CD4-positive, alpha-beta T cell treated with Interleukin-15 for 4 hours (primary cell): ENCODE results near the gene MYO19.

ENCODE experiments used
- DNase-seq: peaks from one replicate; pipeline ENCODE4 v3.0.0-alpha.2; 2020; ENCODE audit warnings: low spot score

The MYO19 gene, protein sequence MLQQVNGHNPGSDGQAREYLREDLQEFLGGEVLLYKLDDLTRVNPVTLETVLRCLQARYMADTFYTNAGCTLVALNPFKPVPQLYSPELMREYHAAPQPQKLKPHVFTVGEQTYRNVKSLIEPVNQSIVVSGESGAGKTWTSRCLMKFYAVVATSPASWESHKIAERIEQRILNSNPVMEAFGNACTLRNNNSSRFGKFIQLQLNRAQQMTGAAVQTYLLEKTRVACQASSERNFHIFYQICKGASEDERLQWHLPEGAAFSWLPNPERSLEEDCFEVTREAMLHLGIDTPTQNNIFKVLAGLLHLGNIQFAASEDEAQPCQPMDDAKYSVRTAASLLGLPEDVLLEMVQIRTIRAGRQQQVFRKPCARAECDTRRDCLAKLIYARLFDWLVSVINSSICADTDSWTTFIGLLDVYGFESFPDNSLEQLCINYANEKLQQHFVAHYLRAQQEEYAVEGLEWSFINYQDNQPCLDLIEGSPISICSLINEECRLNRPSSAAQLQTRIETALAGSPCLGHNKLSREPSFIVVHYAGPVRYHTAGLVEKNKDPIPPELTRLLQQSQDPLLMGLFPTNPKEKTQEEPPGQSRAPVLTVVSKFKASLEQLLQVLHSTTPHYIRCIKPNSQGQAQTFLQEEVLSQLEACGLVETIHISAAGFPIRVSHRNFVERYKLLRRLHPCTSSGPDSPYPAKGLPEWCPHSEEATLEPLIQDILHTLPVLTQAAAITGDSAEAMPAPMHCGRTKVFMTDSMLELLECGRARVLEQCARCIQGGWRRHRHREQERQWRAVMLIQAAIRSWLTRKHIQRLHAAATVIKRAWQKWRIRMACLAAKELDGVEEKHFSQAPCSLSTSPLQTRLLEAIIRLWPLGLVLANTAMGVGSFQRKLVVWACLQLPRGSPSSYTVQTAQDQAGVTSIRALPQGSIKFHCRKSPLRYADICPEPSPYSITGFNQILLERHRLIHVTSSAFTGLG

GRCh38 chr17:36534840-36535668 lies at the start of gene MYO19, which contains the start of gene PIGW:
Gene MYO19 (minus strand): TSS chr17:36534868. CDS start chr17:36532538, 2,330 bp downstream.
Gene PIGW (plus strand): TSS chr17:36534987. CDS start chr17:36537102, 2,115 bp downstream.
- peak; percentile 84 for DNase-seq

DNA sequence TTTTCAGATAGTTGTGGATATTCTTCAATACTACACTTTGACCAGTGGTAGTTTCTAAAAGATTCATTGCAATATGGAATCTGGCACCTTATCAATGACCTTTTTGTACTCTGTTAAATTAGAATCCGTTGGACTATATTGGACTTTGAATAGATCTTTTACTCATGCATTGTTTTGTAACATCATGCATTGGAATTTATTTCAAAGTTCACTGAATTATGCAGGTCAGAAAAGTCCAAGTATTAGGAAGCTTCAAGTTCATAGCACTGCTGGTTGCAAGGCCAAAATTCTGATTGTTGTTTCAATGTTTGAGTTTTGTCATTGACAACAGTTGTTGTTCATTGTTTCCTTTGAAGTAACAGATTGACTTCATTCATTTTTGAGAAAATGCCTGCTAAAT lies 49.1 kb upstream of the MYO19 start:
- no peak for DNase-seq

- no peak for DNase-seq
Observed at GRCh38 chr17:36578671-36579070, 44.0 kb upstream of the MYO19 start.

DNA sequence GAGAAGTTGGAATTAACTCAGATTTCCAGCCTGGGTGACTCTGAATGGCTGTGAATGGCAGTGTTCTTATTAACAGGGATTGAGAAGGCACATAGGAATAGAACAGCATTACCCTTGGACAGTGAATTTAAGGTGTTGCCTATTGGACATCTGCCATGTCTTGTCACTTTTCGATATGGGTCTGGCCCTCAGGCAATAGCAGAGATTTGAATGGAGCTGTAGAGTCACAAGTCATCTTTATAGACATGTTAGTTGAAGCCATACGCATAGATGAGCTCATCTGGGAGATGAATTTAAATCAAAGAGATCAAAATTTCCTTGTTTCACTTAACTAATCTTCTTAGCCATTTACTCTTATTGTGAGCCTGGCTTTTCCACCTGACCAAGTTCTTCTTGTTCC lies 42.1 kb upstream of the MYO19 start:
- DNase-seq: no peak

DNA sequence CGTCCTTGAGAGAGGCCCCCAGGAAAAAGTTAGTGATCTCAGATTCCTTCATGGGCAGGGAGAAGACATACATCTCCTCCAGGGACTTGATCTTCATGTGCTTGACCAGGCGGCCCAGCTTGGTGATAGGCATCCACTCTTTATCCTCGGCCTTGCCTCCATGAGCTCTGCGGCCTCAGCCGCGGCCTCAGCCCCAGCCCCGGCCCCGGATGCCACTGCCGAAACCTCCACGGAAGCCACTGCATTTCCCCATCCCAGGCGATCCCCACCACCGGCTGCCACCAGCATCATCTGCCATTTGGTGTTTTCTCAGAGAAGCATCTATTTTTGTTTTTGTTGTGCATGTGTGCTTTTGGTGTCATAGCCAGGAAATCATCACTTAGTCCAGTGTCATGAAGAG lies 40.4 kb upstream of the MYO19 start:
- DNase-seq: no peak

DNA sequence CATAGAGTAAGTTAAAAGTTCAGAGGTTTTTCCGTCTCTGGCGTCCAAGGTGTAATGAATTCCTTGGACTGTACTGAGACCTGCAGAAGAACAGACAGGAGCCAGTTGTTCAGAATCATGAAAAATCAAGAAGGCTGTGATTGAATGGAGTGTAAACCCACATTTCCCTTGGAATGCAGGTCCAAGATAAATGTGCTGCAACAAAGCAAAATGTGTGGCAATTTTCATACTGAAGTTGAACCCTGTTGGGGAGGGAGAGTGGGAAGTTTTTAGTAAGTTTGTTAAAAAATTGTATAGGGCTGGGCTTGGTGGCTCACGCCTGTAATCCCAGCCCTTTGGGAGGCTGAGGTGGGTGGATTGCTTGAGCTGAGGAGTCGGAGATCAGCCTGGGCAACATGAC lies 31.4 kb upstream of the MYO19 start:
- DNase-seq: no peak

DNA sequence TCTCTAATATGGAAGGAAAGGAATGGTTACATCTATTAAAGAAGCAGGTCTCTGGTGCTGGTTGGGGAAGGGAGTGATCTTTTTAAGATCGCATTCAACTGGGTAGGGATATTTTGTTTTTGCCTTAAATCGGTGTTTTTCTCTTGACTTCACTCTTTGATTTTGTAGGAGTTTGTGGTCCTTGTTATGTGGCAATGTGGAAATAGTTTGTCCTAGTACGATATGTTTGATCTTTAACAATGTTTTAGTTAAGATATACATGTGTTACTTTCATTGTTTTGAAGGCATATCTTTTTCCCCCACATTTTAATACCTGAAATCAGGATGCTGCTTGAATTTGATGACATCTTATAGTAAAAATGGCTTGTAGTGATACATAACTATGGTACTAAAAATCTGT lies 18.8 kb upstream of the MYO19 start:
- no peak for DNase-seq

DNA sequence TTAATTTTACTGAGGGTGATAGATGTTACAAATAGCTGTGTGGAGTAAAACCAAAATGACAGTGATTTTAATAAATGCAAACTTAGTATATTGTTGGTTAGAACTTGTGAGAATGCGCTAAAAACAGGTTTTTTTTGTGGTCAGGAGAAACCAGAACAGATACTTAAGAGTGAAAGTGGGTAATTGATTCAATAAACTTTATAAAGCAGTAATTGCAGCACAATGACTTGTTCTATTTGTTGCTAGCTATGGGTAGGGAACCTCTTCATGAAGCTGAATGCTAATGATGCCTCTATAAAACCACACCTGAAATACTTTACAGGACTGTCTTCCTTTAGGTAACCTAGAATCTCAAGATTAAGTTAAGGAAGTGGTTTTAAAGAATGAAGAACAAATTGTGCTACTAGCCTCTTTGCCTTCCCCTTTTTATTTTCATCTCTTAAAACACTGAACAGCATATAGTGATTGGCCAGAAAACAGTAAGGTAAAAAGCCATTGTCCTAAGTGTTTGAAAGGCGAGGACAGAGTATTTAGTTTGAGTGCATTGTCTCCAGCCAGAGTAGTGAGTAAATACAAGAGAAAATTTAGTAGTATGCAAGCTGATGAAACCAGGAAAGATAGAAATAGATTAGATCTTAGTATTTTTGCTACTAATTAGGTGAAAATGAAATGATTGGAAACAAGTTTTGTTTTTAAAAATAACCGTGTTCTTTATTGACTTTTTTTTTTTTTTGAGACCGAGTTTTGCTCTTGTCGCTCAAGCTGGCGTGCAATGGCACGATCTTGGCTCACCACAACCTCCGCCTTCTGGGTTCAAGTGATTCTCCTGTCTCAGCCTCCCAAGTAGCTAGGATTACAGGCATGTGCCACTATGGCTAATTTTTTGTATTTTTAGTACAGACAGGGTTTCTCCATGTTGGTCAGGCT lies 16.1 kb upstream of the MYO19 start:
- DNase-seq: peak; percentile 11

DNA sequence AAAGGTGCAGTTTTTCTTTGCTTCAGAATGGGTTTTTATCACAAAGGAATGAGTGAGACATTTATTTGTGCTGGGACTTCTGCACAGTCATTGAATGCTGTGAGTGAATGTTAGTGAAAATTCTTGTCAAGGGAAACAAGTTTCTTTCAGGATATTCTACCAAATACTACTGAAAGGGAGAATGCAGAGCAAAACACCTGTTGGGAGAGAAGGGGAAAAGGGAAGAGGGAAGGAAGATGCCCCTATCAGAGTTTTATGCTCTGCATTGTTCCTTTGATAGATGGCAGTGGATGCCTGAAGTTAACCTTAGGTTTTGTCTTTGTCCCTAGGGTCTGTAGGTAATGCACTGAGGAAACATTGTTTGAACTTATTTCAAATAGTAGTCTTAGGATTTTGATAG lies 13.1 kb upstream of the MYO19 start:
- DNase-seq: no peak

- DNase-seq: peak; percentile 12
Observed at GRCh38 chr17:36546418-36547093, 11.9 kb upstream of the MYO19 start.

DNA sequence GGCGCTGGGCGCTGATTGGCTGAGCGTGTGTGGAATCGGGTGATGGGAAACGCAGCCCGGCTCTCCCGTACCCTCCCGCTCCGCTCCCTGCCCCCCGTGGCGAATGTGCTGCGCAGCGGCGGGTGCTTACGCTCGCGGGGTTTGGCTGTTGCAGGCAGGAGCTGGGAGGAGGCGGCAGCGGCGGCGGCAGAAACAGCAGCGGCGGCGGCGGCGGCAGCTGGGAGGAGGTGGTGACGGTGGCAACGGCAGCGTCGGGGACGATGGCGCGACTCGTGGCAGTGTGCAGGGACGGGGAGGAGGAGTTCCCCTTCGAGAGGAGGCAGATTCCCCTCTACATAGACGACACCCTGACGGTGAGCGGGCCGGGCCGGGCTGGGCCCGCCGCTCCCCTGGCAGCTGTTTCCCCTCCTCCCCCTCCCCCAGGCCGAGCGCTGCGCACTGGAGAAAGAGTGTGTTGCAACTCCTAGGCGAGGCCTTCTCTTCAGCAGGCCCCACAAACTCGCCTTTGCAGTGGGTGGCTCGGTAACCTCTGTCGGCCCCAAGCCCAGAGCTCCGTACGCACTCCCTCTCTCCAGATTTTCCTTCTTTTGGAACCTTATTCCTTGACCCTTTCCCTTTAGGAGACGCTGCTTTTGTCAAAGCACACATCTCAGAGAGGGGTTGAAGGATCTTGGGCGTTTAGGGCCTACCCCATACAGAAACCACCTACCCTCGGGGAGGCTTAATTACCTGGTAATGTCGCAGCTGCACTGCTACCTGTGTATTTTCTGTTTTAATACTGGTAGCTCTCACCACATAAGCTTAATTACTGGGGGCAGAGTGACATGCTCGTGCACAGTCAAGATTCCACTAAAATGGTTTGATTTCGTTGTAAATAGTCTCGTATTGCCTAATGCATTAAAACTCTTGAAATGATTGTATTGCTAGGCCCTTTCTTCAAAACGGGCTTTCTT lies 11.1 kb upstream of the MYO19 start:
- DNase-seq: peak; percentile 97

DNA sequence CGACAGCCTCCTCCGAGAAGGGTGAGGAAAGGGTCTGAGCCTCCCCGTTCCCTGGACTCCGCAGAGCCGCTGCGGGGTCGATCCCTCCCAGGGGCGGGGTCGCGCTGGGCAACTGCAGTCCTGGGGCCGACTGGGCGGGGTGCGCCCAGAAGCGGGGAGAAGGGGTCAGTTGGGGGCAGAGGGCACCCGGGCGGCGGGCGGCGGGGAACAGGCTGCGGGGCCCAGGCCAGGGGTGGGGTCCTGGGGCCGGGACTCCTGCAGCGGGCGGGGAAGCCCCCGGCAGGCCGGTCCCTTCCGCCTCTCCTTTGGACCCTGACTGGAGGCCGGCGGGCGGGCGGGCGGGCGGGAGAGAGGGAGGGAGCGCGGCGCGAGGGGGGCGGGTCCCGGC lies 10.4 kb upstream of the MYO19 start:
- no peak for DNase-seq

DNA sequence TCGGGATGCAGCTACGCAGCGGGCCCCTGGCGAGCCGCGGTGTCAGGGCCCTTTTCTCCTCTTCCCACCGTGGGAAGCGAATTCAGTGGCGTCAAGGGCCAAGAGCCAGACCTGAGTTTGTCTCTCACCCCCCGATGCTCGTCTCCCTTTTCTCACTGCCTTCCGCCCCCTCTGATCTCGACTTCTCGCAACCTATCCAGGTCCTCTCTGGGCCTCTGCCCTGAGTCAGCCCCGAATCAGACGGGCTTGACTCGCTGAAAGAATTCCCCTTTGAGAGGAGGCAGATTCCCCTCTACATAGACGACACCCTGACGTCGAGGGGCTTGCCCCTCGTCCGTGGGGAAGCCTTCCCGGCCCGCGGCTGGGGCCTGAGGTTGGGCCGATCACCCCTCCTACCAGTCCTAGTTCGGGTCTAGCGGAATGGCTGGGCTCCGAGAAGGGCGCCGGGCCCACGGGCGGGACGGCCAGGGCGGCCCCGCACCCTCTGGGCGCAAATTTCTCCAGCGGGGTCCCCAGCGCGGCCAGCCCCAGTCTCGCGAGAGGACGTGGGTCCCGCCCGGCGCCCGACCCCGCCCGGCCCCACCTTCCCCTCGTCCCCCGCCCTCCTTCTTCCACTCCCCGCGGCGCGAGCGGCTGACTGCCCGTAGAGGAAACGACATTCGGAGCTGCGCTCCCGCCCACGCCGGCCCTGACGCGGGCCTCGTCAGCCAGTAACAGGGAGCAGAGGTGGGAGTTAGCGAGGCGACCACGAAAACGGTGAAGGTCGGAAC lies 9.8 kb upstream of the MYO19 start, which contains the start of gene GGNBP2:
GGNBP2 (plus strand) TSS at position 613 of the 770 bp plus-strand sequence. CDS start 806 bp downstream, outside the sequence.
- peak; percentile 90 for DNase-seq

DNA sequence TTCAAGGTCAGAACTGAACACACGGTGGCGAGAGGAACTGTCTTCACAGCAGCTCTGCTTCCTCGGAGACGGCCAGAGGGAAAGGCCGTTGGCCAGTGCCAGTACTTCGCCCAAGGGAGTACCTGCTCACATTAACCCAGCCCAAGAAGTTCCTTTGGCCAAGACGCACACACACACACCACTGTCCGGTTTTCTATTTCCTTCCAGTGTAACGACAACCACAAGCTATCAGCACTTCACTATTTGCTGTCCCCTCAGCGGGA lies 9.3 kb upstream of the MYO19 start:
- DNase-seq: peak; percentile 12

DNA sequence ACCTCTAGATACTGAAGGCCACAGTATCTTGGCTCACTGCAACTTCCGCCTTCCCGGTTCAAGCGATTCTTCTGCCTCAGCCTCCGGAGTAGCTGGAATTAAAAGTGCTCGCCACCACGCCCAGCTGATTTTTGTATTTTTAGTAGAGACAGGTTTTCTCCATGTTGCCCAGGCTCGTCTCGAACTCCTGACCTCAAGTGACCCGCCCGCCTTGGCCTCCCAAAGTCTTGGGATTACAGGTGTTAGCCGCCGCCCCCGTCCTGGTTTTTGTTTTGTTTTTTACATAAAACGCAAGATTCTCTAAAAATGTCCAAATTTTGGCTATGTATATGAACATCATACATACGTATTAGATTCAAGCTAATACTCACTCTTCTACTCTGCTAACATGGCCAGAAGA lies 8.1 kb upstream of the MYO19 start:
- DNase-seq: no peak

GRCh38 chr17:36540696-36541095 lies 6.0 kb upstream of the MYO19 start:
- no peak for DNase-seq

DNA sequence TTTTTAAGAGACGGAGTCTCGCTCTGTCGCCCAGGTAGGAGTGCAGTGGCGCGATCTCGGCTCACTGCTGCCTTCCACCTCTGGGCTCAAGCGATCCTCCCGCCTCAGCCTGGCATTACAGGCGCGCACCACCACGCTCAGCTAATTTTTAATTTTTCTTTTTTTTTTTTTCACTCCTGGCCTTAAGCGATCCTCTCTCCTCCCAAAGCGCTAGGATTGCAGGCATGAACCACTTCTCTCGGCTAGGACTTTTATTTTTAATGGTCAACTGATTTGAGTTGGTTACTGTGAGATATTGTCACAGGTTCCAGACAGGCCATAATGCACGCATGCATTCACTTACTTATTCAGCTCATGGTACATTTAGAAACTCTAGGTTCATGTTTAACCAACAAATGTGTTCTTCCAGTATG lies 1.0 kb upstream of the MYO19 start:
- no peak for DNase-seq
